ENCODE measurements around the gene PITPNB. TPM values are rescaled to one million over a fixed set of nuclear protein-coding genes. Genes with fewer than 3 reads are reported as not detected.
A peak's percentile ranks its signal among the peaks of the same experiment; 100 is the strongest.

Gene PITPNB
- total and polyA plus RNA-seq, 4 donors: 23.8 to 65.9 (median 57.9) TPM

- H3K36me3 ChIP-seq (ENCODE audit: control insufficient read depth, insufficient read depth, low read length): no peaks in the 10 kb centered on the region
- no peak for DNase-seq (ENCODE audit: low read depth in 4 of 6, low spot score in 6 of 6)
- no peaks in the 10 kb centered on the region for H3K27me3 ChIP-seq (ENCODE audit: control insufficient read depth, insufficient read depth, low read length)
- H3K4me3 ChIP-seq (ENCODE audit: low read depth, low read length): no peak overlapping the region
- H3K27ac ChIP-seq (ENCODE audit: low read depth, low read length): no peak overlapping the region
- H3K9me3 ChIP-seq (ENCODE audit: control insufficient read depth, insufficient read depth, low read length): peaks cover 2% of the 10 kb centered on the region
- WGBS (ENCODE audit: insufficient coverage): 79% methylated on average over 5 of the region's 7 CpGs
- peaks cover 9% of the 10 kb centered on the region for H3K4me1 ChIP-seq (ENCODE audit: control insufficient read depth, insufficient read depth, low read length)
These were observed 86.5 kb downstream of the PITPNB start for GRCh38 chr22:27832606-27833005.

GRCh38 chr22:27829620-27830019 is 89.4 kb downstream of the PITPNB start:
- WGBS (ENCODE audit: insufficient coverage): 66% methylated on average over 3 of the region's 3 CpGs
- Histone ChIP-seq H3K9me3 (ENCODE audit: control insufficient read depth, insufficient read depth, low read length) (no peaks in the 10 kb centered on the region), H3K27me3 (ENCODE audit: control insufficient read depth, insufficient read depth, low read length) (no peaks in the 10 kb centered on the region), H3K27ac (ENCODE audit: low read depth, low read length) (no peak overlapping the region), H3K4me3 (ENCODE audit: low read depth, low read length) (no peak overlapping the region), H3K4me1 (ENCODE audit: control insufficient read depth, insufficient read depth, low read length) (peaks cover 9% of the 10 kb centered on the region), H3K36me3 (ENCODE audit: control insufficient read depth, insufficient read depth, low read length) (no peaks in the 10 kb centered on the region)
- DNase-seq (ENCODE audit: low read depth in 4 of 6, low spot score in 6 of 6): no peak

GRCh38 chr22:27827604-27828587 is 91.2 kb downstream of the PITPNB start:
- H3K4me1 ChIP-seq (ENCODE audit: control insufficient read depth, insufficient read depth, low read length): peaks cover 9% of the 10 kb centered on the region
- no peak for DNase-seq (ENCODE audit: low read depth in 4 of 6, low spot score in 6 of 6)
- H3K9me3 ChIP-seq (ENCODE audit: control insufficient read depth, insufficient read depth, low read length): no peaks in the 10 kb centered on the region
- 82% methylated on average over 10 of the region's 23 CpGs for WGBS (ENCODE audit: insufficient coverage)
- H3K27ac ChIP-seq (ENCODE audit: low read depth, low read length): no peak overlapping the region
- H3K4me3 ChIP-seq (ENCODE audit: low read depth, low read length): no peak overlapping the region
- no peaks in the 10 kb centered on the region for H3K36me3 ChIP-seq (ENCODE audit: control insufficient read depth, insufficient read depth, low read length)
- H3K27me3 ChIP-seq (ENCODE audit: control insufficient read depth, insufficient read depth, low read length): no peaks in the 10 kb centered on the region

DNA sequence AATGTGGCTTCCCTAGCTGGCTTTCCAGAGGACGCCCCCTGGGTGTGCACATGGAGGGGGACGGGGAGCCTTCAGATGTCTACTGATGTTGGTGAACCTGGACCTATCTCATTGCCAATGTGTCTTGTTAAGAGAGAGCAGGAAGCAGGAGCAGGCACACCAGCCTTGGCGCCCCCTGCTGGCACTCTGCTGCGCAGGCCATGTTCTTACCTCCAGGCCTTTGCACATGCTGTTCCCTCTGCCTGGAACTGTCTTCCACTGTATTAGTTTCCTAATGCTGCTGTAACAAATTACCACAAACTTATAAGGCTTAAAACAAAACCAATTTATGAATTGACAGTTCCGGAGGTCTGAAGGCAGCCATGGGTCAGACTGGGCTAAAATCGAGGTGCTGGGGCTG is 93.9 kb downstream of the PITPNB start:
- no peak for DNase-seq (ENCODE audit: low read depth in 4 of 6, low spot score in 6 of 6)
- 89% methylated on average over 4 of the region's 6 CpGs for WGBS (ENCODE audit: insufficient coverage)
- no peak overlapping the region for H3K27ac ChIP-seq (ENCODE audit: low read depth, low read length)
- no peaks in the 10 kb centered on the region for H3K27me3 ChIP-seq (ENCODE audit: control insufficient read depth, insufficient read depth, low read length)
- no peak overlapping the region for H3K4me3 ChIP-seq (ENCODE audit: low read depth, low read length)
- H3K4me1 ChIP-seq (ENCODE audit: control insufficient read depth, insufficient read depth, low read length): peaks cover 10% of the 10 kb centered on the region
- no peaks in the 10 kb centered on the region for H3K9me3 ChIP-seq (ENCODE audit: control insufficient read depth, insufficient read depth, low read length)
- H3K36me3 ChIP-seq (ENCODE audit: control insufficient read depth, insufficient read depth, low read length): no peaks in the 10 kb centered on the region

GRCh38 chr22:27823221-27823620 is 95.8 kb downstream of the PITPNB start:
- Histone ChIP-seq H3K36me3 (ENCODE audit: control insufficient read depth, insufficient read depth, low read length) (no peaks in the 10 kb centered on the region), H3K4me1 (ENCODE audit: control insufficient read depth, insufficient read depth, low read length) (peaks cover 10% of the 10 kb centered on the region), H3K9me3 (ENCODE audit: control insufficient read depth, insufficient read depth, low read length) (peaks cover 2% of the 10 kb centered on the region), H3K4me3 (ENCODE audit: low read depth, low read length) (no peak overlapping the region), H3K27ac (ENCODE audit: low read depth, low read length) (no peak overlapping the region), H3K27me3 (ENCODE audit: control insufficient read depth, insufficient read depth, low read length) (no peaks in the 10 kb centered on the region)
- no peak for DNase-seq (ENCODE audit: low read depth in 4 of 6, low spot score in 6 of 6)
- 100% methylated on average over 1 of the region's 1 CpG for WGBS (ENCODE audit: insufficient coverage)

DNA sequence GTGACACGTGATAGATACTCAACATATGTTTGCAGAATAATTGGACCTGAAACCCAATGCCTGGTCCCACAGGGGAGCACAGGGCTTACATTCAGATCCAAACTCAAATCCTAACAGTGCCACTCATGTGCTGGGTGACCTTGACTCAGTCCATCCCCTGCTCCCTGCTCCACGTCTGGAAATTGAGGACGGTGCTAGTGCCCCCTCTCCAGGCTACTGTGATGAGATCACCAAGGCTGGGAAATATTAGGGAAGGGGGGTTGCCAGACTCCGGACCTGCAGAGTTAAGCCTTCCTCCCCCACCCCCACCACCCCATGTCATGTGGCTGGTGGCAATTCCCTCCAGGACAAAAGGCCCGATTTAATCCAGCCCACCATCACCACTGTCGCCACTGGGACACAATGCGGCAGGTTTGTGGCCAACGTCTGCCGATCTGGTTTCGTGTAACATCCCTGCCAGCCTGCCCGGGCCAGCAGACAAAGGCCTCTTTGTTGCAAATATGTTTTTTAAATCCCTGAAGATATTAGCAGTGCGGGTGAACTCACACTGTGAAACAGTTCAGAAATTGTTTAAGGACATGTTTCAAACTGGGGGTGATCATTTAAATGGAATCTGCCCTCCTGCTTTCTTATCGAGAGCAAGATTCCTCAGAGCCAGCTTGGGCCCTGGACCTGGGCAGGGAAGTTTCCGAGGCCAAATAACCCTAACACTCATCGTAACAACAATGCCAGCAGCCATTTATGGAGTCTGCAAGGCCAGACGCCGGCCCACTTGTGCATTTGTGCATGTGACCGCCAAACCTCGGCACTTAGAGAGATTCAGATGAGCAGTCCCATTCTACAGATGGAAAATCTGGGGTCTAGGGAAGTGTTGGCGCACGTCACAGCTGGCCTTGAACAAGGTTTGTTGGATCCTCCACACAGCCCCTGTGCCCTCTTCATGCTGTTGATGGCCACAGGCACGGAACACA is 97.9 kb downstream of the PITPNB start:
- Histone ChIP-seq H3K27ac (ENCODE audit: low read depth, low read length) (no peak overlapping the region), H3K9me3 (ENCODE audit: control insufficient read depth, insufficient read depth, low read length) (peaks cover 2% of the 10 kb centered on the region), H3K4me3 (ENCODE audit: low read depth, low read length) (no peak overlapping the region), H3K36me3 (ENCODE audit: control insufficient read depth, insufficient read depth, low read length) (no peaks in the 10 kb centered on the region), H3K4me1 (ENCODE audit: control insufficient read depth, insufficient read depth, low read length) (peaks cover 10% of the 10 kb centered on the region), H3K27me3 (ENCODE audit: control insufficient read depth, insufficient read depth, low read length) (no peaks in the 10 kb centered on the region)
- 49% methylated on average over 18 of the region's 22 CpGs for WGBS (ENCODE audit: insufficient coverage)
- peak in 2 of 6 donors; percentile 39 to 52 for DNase-seq (ENCODE audit: low read depth in 4 of 6, low spot score in 6 of 6)

DNA sequence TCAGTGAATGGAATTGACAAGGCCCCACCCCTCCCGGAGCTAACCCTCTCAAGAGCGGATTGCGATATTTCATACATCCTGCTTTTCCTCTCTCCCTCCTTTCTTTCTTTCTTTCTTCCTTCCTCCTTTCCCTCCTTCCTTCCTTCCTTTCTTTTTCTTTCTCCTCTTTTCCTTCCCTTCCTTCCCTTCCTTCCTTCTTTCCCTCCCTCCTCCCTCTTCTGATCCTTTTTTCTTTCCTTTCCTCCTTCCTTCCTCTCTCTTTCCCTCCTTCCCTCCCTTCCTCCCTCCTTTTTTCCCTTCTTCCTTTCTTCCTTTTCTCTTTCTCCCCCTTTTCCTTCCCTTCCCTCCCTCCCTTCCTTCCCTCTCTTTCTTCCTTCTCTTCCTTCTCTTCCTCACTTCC is 102.5 kb downstream of the PITPNB start:
- DNase-seq (ENCODE audit: low read depth in 4 of 6, low spot score in 6 of 6): no peak
- no peaks in the 10 kb centered on the region for H3K27me3 ChIP-seq (ENCODE audit: control insufficient read depth, insufficient read depth, low read length)
- 100% methylated on average over 3 of the region's 3 CpGs for WGBS (ENCODE audit: insufficient coverage)
- H3K27ac ChIP-seq (ENCODE audit: low read depth, low read length): no peak overlapping the region
- no peaks in the 10 kb centered on the region for H3K36me3 ChIP-seq (ENCODE audit: control insufficient read depth, insufficient read depth, low read length)
- no peak overlapping the region for H3K4me3 ChIP-seq (ENCODE audit: low read depth, low read length)
- peaks cover 8% of the 10 kb centered on the region for H3K4me1 ChIP-seq (ENCODE audit: control insufficient read depth, insufficient read depth, low read length)
- H3K9me3 ChIP-seq (ENCODE audit: control insufficient read depth, insufficient read depth, low read length): peaks cover 2% of the 10 kb centered on the region

GRCh38 chr22:27815826-27816530 is 103.1 kb downstream of the PITPNB start:
- Histone ChIP-seq H3K4me3 (ENCODE audit: low read depth, low read length) (no peak overlapping the region), H3K4me1 (ENCODE audit: control insufficient read depth, insufficient read depth, low read length) (peaks cover 2% of the 10 kb centered on the region), H3K27ac (ENCODE audit: low read depth, low read length) (no peak overlapping the region), H3K36me3 (ENCODE audit: control insufficient read depth, insufficient read depth, low read length) (no peaks in the 10 kb centered on the region), H3K27me3 (ENCODE audit: control insufficient read depth, insufficient read depth, low read length) (no peaks in the 10 kb centered on the region), H3K9me3 (ENCODE audit: control insufficient read depth, insufficient read depth, low read length) (peaks cover 2% of the 10 kb centered on the region)
- DNase-seq (ENCODE audit: low read depth in 4 of 6, low spot score in 6 of 6): no peak
- 97% methylated on average over 3 of the region's 4 CpGs for WGBS (ENCODE audit: insufficient coverage)

GRCh38 chr22:27814993-27815392 is 104.1 kb downstream of the PITPNB start:
- WGBS (ENCODE audit: insufficient coverage): 85% methylated on average over 6 of the region's 6 CpGs
- H3K4me1 ChIP-seq (ENCODE audit: control insufficient read depth, insufficient read depth, low read length): peaks cover 10% of the 10 kb centered on the region
- no peak overlapping the region for H3K27ac ChIP-seq (ENCODE audit: low read depth, low read length)
- H3K4me3 ChIP-seq (ENCODE audit: low read depth, low read length): no peak overlapping the region
- no peak for DNase-seq (ENCODE audit: low read depth in 4 of 6, low spot score in 6 of 6)
- H3K9me3 ChIP-seq (ENCODE audit: control insufficient read depth, insufficient read depth, low read length): peaks cover under 1% of the 10 kb centered on the region
- H3K27me3 ChIP-seq (ENCODE audit: control insufficient read depth, insufficient read depth, low read length): peaks cover 2% of the 10 kb centered on the region
- H3K36me3 ChIP-seq (ENCODE audit: control insufficient read depth, insufficient read depth, low read length): no peaks in the 10 kb centered on the region

All from spinal cord (tissue), 10 donors.